Stimulated activated CD8-positive, alpha-beta memory T cell treated with anti-CD3 and anti-CD28 coated beads, Interleukin-12 subunit alpha, Interleukin-12 subunit beta, amount 100 ng/mL, for 1 hour (primary cell): ENCODE data around the gene HMGB1.
A peak's percentile ranks its signal among the peaks of the same experiment; 100 is the strongest.
"Not testable (repeated sequence)": the region's sequence is repeated elsewhere in the genome, so short reads cannot be mapped to it uniquely, and the experiment has no call there.

Source experiments
- DNase-seq: peaks from one replicate; pipeline ENCODE4 v3.0.0-alpha.2; 2020; ENCODE audit warnings: low read depth

Gene HMGB1

DNA sequence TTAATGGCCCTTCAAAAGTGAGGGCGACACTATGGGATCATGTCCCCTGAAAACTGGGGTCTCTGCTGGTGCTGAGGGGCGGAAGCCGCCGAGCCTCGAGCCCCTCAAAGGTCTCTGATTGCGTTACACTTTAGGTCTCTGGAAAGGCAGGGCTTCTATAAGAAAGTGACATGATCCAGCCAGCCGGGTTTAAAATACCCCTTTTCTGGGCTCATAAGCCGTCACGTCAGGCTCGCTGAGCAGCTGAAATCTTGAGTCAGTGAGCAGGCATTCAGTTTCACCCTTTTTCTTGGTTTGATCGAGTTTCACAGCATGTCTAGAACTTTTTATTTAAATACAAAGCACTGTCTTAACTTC, 600 bp upstream of the HMGB1 start:
- DNase-seq = no peak

DNA sequence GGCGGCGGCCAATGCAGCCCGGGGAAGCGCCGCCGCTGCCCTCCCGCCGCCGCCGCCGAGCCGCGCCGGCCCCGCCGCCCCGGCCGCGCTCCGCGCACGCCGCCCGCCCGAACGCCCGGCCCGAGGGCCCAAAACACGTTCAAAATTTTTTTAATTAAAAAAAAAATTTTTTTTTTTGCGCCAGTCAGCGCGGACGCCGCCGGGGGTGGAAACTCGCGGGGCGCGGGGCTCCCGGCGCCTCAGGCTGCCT, 468 bp downstream of the HMGB1 start:
- no peak for DNase-seq

DNA sequence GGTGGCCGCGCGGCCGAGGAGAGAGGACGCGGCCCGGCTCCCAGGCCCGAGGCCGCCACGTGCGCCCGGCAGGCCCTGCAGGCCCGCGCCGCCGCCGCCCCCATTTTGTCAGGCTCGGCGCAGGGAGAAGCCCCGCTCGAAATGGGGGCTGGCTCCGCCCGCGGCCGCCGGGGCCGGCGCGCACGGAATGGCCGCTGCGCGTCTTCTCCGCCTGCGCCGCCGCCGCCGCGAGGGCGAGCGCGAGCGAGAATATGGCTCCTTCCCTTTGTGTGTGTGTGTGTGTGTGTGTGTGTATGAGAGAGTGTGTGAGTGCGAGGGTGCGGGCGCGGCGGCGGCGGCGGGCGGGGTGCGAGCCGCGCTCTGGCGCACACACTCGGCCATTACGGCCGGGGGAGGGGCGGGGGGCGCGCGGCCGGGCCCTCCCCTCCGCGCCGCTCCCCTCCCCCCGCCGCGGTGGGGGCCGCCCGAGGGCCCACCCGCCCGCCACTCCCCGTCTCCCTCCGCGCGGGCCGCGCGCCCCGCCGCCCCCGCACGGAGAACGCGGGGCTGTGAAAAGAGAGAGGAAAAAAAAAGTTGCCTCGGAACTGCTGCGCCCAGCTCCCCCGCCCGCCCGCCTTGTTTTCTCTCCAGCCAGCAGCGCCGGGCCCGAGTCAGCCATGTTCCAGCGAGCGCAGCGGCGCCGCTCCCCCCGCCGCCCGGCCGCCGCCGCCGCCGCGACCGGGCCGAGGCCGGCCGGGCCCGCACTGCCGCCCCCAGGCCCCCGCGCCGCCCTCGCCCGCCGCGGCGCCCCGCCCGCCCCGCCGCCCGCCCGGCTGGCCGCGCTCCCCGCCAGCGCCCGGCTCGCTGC, 1.0 kb downstream of the HMGB1 start:
- peak; percentile 57 for DNase-seq

DNA sequence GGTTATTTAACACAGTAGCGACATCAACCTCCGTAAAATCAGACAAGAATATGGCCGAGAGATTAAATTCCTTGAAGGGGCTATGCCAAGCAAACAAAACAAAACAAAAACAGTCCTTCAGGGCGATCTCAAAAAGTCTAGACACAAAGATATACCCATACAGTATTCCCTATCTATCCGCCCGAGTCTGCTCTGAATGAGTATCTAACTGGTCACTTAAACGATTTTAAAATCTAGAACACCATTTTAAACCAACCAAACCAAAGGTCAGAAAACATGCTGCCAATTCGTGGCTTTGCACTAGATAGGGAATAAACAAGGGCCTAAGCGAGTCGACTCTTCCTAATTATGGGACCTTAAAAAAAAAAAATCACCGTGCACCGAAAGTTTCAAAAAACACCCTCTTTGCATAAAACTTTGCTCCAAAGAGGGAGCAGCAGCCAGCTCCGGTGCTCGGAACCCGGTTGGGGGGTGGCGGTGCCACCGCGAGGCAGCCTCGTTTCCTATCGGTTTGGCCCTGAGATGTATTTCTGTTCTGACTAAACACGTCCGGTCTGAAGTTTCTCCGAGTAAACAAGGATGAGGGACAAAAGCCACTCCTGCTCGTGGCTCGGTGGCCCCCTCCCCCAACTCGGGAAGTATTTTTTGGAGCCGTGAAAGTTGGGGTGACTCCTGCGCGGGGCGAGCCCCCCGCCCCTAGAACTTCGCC, 1.8 kb downstream of the HMGB1 start:
- DNase-seq = peak; percentile 30

DNA sequence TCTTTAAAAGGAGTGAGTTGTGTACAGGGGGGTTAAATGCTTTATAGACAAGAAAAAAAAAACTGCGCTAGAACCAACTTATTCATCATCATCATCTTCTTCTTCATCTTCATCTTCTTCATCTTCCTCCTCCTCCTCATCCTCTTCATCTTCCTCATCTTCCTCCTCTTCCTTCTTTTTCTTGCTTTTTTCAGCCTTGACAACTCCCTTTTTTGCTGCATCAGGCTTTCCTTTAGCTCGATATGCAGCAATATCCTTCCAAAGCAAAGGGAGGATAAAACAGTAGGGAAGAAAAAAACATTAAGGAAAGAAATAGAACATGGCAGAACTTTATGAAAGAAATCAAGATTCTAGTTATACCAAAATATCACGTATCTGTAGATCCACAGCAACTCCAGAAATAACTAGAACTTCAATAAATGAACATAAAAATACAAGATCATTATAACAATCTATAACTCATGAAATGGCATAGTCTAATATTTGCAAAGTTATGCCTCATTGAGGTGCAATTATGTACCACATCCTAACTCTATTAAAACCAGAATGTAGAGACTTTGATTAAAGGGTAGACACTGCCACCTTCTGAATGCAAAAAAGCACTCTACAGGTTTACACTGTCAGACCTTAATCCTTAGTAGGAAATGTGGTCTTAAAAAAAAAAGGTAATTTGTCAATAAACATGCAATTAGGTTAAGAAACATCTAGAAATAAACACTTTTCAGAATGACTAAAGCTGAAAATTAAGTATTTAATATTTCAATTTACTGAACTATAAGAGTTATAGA, 4.3 kb downstream of the HMGB1 start:
- not testable (repeated sequence) for DNase-seq

DNA sequence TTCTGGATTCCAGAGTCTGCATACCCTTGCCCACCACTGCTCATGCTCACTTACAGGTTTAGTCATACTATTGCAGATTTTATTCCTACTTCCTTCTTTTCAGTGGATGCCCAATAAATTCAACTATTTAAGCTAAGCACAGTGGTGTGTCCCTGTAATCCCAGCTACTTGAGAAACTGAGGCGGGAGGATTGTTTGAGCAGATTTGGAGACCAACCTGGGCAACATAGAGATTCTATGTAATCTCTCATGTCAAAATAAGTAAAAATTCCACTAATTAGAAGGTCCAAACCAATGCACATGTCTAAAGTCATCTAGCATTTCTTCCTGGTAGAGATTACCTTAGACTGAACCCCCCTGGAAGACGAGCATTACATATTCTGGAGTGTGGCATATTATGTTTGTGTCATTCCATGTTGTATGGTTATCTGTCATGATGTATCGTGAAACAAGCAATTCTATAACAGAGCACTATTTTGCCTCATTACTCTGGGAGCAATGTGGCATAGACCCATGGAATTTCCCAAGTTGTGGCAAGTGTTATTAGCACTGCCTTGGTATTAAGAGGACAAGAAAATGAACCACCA, 8.3 kb downstream of the HMGB1 start:
- no peak for DNase-seq

DNA sequence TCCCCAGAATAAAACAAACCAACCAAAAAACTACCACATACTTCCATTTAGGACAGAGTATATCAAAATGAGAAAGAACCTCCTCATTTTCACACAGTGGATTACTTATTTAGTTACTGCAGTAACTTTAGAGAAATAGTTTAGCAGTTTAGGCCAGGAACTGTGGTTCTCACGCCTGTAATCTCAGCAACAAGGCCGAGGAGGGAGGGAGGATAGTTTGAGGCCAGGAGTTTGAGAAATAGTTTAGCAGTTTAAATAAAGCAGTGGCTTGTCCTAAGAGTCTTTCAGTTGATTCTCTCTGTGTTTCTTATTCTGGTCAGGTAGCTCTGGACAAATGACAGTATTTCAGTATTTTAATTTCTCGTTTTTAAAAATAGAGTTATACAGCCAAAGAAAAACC, 9.4 kb downstream of the HMGB1 start:
- DNase-seq = no peak

DNA sequence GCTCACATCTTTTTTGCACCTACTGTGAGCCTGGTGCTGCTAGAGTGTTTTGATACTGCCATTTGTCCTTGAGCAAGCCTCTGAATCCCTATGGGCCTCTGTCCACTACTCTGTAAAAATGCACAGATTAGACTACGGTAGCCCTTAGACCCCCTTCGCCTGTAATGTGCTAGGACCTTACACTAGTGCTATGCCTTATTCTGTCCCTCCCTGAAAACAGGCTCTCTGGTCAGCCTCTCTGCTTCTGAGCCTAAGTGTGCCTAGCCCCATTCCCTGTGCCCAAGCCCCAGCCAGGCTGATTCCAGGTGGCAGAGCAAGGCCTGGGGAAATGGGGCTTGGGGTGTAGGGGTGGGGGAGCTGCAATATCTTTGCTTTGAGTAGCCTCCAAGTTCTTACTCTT, 10.7 kb downstream of the HMGB1 start:
- DNase-seq = no peak

DNA sequence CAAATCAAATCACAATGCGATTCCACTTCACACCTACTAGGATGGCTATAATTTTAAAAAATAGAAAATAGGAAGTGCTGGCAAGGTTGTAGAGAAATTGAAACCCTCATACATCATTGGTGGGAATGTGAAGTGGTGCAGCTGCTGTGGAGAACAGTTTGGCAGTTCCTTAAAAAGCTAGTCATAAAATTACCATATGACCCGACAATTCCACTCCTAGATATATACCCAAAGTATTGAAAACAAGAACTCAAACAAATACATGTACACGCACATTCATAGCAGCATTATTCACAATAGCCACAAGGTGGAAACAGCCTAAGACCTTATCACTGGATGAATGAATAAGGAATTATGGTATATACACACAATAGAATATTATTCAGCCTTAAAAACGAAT, 12.0 kb downstream of the HMGB1 start:
- DNase-seq = no peak

DNA sequence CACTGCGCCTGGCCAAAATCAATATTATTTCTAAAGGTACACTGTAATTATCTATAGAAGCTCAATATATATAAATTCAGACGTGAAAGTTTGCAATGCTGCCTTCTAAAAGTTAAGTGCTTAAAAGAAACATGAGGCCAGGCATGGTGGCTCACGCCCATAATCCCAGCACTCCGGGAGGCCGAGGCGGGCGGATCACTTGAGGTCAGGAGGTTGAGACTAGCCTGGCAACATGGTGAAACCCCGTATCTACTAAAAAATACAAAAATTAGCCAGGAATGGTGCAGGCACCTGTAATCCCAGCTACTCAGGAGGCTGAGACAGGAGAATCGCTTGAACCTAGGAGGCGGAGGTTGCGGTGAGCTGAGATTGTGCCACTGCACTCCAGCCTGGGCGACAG, 14.3 kb downstream of the HMGB1 start:
- not testable (repeated sequence) for DNase-seq

DNA sequence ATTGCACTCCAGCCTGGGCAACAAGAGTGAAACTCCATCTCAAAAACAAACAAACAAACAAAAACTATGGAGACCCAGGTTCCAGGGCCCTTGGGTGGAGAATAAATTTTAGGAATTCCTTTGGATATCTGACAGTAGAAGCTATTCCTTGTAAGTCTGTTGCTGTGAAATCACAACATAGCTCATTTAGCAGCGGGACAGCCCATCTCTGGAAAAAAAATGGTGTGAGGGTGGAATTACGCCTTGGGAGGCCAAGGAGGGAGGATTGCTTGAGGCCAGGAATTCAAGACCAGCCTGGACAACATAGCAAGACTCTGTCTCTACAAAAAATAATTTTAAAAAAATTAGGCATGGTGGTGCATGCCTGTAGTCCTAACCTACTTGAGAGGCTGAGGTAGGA, 15.7 kb downstream of the HMGB1 start:
- no peak for DNase-seq

DNA sequence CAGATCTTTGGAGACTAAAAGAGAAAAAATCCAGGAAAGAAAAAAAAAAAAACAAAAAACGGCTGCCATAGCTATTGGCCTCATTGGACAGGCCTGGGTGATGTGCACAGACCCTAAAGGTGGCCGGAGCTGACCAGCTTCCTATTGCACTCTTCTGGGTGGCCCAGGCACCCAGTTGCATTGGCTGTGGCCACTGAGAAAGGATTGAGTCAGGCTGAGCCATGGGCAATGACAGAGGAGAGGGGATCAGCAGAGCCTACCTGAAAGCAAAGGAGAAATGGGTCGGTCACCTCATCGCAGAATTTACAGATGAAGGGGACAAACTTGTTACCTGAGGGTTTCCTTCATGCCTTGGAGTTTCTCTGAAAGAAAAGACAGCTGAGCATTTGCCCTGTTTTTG, 17.3 kb downstream of the HMGB1 start:
- no peak for DNase-seq

DNA sequence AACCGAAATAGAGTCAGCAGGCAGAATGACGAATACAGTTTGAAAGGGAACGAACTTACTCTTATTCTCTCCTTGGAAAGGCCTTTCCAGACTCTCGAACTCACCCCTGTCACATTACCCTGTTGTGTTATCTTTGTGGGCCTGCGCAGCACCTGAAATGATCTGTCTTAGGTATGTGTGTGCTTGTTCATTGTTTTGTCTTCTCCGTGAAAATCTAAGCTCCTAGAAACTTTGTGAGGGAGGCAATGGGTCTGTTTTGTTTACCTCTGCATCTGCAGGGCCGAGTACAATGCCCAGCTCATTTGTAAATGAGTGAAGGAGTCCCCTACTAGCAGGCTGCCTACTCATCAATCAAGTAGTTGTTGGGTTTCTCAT, 19.6 kb downstream of the HMGB1 start:
- no peak for DNase-seq

DNA sequence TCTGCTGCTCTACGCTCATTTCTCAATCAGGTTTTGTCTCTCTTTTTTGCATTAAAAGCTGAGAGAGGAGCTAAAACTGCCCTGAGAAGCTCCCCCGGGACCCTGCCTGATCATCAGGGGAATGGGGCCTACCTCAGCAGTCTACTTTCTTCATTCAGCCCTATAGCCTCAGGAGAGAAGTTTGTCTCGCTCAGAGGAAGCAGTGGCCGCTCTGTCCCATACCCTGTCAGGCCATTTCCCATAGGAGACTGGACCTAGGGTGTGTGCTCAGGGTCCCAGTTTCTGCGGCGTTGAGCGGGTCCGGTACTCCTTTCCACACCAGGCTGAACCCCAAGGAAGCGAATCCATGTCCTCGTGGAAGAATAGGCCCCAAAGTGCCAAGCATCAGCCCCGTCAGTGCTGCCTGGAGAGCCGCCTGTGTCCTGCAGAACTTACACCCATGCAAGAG, 21.8 kb downstream of the HMGB1 start:
- no peak for DNase-seq

DNA sequence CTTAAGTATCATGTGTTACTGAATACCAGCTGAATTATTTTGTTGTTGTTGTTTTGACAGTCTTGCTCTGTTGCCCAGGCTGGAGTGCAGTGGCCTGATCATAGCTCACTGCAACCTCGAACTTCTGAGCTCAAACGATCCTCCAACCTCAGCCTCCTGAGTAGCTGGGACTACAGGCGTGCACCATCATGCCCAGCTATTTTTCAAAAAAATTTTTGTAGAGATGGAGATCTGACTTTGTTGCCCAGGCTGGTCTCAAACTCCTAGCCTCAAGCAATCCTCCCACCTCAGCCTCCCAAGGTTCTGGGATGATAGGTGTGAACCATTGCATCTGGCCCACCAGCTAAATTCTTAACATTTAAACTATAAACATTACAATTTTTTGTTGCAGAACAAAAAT, 22.2 kb downstream of the HMGB1 start:
- not testable (repeated sequence) for DNase-seq

DNA sequence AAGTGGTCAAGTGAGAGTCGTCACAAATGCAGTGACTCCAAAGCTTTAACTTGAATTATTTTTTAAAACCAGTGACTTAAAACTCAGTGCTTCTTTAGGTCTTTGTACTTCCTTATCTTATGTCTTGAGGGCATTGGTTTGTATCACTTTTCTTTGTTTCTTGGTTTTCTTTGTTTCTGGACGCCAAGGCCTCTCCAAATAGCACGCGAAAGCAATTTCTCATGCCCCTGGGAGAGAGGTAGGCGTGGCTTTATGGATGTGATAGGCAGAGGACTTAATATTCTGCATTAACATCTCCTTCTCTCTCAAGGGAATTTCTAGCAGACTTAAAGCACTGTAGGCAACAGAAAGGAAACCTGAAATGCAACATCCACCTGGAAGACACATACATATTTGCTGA, 22.8 kb downstream of the HMGB1 start:
- DNase-seq = no peak

DNA sequence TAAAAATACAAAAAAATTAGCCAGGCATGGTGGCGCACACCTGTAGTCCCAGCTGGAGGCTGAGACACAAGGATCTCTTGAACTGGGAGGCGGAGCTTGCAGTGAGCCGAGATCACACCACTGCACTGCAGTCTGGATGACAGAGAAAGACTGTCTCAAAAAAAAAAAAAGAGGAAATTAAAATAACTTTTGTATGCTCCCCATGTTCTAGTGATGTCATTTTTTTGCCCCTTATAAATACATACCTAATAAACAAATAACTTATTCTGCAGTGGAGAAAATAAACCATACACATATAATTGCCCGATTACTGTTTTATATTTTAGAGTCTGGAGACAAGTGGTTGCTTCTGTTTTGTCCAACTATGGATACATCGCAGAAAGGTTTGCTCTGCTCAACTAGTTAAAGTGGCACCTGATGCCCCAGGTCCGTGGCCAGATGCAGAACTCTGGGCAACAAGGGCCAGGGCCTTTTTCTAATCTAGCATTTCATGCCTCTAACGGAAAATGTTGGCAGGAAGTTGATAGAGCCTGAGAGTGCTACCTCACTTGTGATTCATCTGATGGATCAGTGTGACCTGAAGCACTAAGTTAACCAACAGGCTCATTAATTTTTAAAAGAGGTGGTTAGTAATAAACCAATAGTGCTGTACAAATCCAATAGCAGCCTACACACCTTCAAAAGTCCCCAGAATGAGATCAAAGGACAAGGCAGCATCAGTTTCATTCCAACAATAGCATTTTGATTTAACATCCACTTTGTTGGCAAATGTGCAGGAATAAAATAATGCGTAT, 24.6 kb downstream of the HMGB1 start:
- DNase-seq = no peak

DNA sequence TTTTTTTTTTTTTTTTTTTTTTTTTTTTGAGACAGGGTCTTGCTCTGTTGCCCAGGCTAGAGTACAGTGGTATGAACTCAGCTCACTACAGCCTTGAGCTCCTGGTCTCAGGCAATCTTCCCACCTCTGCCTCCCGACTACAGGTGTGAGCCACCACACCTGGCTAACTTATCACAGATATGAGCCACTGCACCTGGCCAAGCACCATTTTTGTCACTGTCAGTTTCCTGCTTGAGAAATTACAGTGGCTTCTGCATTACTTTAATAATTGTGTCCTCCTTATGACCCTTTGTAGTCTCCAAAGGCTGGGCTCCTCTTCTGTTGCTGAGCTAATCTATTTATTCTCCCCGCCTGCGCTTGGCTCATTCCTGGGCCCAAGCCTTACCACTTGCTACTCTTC, 27.4 kb downstream of the HMGB1 start:
- no peak for DNase-seq

DNA sequence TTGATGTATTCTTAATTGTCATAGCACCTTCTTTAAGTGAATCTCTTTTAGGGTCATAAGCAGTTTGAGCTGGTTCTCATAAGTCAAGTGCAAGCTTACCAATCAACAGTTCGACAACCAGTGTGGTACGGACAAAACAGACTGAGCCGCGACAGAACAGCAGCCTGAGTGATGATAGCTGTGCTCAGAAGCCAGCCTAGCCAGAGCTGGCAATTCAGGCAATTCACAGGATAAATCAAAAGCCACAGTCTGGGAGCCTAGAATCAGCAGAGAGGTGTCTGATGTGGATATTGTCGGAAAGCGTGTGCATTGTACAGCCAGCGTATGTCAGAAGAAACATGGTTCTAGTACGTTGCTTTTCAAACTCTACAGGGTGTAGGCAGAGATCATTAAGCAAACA, 28.6 kb downstream of the HMGB1 start:
- no peak for DNase-seq

DNA sequence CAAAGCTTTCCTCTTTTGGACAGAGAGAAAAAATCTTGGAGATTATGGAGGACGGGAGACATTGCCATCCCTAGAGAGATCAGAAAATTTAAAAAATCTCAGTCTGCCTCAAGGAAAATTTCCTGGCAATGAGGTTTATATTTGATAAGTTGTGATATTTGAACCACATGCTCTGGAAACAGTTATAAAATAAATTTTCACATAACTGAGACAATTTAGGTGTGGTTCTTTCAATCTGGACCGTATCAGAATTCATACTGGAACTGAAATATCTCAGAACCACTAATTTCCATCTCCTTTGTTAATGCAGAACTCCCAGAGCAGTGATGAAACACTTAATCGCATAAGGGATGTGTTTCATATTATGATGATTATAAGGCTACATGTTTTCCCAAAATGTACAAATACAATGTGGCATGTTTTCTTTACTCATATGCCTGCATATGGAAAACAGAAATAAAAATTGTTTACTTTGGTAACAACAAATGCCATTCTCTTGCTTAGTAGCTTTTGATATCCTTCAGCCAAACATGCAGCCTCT, 29.8 kb downstream of the HMGB1 start:
- DNase-seq = no peak

DNA sequence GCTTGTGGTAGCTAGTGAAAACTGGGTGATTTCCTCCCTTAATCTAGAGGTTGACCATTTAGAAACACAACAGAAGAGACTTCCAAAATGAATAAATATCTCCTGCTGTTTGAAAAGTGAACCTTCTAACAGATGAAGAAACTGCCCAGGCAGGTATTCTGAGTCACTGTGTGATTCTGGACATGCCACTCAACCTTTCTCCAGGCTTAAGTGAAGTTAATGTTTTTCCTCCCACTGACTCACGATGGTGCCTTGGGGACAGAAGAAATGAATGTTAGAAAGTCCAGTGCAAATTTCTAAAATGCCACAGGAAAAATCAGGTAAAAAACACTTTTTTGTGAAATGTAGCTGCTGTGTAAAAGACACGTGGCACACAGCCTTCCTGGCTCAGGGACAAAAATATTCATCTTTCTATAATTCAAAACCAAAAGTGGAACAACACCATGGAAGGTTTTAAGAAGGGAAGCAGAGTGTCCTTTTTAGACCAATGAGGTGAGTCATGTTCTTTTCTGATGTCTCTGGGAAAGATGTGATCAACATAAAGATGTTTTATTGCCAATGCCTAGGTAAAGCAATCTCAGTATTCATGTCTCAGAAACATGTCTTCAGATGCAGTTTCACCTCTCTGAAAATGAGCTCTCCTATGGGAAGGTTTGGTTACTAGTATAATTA, 34.3 kb downstream of the HMGB1 start:
- no peak for DNase-seq
